Measurements from ENCODE around the gene IFNAR1.
A peak's percentile ranks its signal among the peaks of the same experiment; 100 is the strongest.
"Not testable (repeated sequence)": the region's sequence is repeated elsewhere in the genome, so short reads cannot be mapped to it uniquely, and the experiment has no call there.

Gene IFNAR1

DNA sequence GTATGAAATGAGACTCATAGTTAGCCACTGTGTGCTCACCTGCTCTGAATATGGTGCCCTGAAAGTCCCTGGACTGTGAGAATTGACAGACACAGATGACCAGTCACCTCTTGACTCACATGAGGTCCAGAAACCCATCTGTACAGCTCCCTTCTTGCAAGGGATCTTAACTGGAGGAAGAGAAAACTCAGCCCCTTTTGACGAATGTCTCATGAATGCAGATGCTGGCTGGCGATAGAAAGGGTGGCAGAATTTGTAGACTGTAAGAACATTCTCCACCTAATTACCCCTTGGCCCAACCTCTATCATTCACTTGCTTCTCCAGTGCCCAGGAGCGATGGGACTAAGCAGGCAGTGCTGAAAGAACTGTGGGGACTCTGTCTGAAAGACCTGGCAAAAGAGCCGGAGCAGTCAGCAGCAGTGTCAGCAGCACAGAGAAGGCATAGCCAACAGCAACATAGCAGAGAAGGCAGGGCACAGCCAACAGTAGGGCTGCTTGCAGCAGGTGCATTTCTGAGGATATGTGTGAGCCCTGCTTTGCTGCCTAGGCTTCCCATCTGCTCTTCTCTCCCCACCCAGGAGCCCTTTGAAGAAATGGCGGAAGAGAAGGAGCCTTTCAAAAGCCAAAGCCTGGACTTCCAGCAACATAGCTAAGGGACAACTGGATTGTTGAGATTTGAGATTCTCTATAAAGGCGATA is 52.6 kb downstream of the IFNAR1 start:
- no peak for DNase-seq (ENCODE audit: low spot score)

DNA sequence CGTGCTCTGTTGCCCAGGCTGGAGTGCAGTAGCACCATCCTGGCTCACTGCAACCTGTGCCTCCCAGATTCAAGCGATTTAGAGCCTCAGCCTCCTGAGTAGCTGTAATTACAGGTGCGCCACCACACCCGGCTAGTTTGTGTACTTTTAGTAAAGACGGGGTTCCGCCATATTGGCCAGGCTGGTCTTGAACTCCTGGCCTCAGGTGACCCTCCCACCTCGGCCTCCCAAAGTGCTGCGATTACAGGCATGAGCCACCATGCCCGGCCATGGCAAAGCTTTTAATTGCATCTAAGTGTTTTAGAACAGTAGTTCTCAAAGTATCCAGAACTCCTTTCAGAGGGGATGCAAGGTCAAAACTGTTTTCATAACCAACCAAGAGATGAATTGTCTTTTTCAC is 53.3 kb downstream of the IFNAR1 start:
- no peak for DNase-seq (ENCODE audit: low spot score)

DNA sequence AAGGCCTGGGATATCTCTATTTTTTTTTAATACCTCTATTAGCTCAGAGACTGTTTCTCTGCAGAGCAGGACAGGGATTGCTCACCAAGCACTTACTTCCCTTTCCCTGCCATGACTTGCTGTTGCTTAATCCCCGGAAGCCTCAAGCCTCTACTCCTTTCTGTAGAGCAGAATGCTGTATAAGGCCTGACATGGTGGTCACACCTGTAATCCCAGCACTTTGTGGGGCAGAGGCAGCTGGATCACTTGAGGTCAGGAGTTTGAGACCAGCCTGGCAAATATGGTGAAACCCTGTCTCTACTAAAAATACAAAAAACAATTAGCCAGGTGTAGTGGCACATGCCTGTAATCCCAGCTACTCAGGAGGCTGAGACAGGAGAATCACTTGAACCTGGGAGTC is 55.2 kb downstream of the IFNAR1 start:
- DNase-seq (ENCODE audit: low spot score), result not testable (repeated sequence)

DNA sequence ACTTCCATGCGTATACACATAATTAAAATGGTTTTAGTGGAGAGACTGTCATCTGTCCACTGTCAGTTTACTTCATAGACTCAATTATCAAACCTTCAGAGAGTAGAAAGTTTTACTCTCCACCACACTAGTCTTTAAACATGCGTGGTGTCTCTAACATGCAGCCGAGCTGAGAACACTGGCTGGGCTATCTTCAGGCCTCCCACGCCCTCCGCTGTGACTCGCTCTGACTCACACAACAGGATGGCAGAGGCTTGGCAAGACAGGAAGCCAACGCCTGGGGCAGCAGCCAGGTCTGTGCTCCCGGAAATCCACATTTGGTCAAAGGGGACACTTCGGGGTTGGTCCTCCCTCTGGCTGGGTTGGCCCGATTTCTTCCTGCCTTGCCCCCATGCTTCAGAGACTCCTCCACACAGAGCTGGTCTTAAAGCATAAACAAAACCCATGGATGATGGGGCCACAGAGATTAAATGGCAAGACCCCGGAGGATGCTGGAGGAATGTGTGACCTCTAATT is 55.8 kb downstream of the IFNAR1 start:
- peak; percentile 84 for DNase-seq (ENCODE audit: low spot score)

GRCh38 chr21:33381381-33381780 is 56.6 kb downstream of the IFNAR1 start:
- DNase-seq (ENCODE audit: low spot score), result not testable (repeated sequence)

GRCh38 chr21:33383056-33383888 is 58.5 kb downstream of the IFNAR1 start:
- DNase-seq (ENCODE audit: low spot score), result no peak

DNA sequence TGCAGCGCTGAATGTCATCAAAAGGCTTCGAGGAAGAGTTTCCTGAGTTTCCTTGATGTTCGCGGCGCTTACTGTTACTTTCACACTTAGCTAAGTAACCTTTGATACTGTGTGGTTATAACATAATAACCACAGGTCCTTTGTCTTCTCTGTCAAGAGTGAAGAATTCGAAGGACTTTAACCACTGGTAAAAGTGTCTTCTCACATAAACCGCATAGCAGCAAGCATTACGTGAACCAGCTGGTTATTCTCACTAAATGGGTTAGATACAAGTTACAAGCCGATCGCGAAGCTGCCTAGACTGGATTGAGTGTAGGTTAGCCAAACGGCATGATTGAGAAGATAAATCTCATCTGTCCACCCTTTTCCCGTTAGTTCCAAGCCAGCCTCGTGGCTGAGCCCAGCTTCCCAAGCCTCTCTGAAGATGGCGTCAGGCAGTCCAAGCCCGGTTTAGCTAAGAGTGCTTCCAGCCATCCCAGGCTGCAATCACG is 60.1 kb downstream of the IFNAR1 start:
- no peak for DNase-seq (ENCODE audit: low spot score)

- no peak for DNase-seq (ENCODE audit: low spot score)
Observed at GRCh38 chr21:33386222-33386784, 61.5 kb downstream of the IFNAR1 start.

GRCh38 chr21:33387294-33387693 is 62.5 kb downstream of the IFNAR1 start:
- no peak for DNase-seq (ENCODE audit: low spot score)

DNA sequence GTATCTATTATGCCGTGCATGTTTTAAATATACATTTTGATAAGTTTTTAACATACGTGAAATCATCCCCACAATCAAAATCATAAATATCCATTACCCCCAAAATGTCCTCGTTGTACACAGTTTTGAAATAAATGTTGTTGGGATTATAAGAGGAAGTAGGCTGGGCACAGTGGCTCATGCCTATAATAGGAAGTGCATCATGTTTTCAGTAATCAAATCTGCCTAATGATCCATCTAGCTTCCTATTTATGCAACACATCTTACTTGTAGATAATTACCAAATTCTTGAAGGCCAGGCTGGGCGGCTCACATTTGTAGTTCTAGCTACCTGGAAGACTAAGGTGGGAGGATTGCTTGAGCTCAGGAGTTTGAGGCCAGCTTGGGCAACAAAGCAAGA is 63.4 kb downstream of the IFNAR1 start:
- DNase-seq (ENCODE audit: low spot score), result no peak

- no peak for DNase-seq (ENCODE audit: low spot score)
Observed at GRCh38 chr21:33390479-33390878, 65.7 kb downstream of the IFNAR1 start.

- no peak for DNase-seq (ENCODE audit: low spot score)
Observed at GRCh38 chr21:33391656-33392055, 66.9 kb downstream of the IFNAR1 start.

DNA sequence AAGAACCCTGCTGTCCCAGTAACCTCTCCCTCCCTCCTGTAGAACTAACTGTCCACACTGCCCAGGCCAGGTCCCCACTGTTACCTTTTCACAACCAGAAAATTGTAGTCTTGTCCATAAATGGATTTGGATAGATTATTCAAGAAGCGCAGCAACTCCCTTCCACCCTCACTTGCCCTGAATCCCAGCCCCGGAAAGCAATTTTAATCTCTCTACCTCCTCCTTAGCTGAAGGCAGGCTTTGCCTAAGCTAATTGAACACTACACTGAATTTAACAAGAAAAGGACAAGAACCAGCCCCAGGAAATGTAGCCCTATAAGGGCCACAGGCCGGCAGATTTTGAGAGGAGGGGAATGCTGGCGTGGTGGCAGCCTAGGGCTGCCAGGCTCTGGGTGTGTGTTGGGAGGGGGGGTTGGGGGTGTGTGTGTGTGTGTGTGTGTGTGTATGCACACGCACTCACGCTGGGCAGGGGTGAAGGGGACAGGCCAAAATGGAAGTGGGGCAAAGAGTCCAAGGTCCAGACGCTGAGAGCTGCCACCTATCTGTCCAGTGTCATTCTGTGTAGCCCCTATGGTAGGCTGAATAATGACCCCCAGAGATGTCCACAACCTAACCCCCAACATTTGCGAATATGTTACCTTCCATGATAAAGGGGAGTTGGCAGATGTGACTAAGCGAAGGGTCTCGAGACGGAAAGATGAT is 67.7 kb downstream of the IFNAR1 start:
- DNase-seq (ENCODE audit: low spot score), result no peak

DNA sequence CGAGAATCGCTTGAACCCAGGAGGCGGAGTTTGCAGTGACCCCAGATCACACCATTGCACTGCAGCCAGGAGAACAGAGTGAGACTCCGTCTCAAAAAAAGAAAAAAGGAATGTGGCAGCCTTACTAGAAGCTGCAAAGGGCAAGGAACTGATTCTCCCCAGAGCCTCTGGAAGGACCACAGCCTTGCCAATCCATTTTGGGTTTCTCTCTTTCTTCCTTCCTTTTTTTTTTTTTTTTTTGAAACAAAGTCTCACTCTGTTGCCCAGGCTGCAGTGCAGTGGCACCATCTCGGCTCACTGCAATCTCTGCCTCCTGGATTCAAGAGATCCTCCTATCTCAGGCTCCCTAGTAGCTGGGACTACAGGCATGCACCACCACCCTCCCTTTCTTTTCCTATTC is 68.6 kb downstream of the IFNAR1 start:
- DNase-seq (ENCODE audit: low spot score), result no peak

GRCh38 chr21:33394260-33394659 is 69.5 kb downstream of the IFNAR1 start:
- no peak for DNase-seq (ENCODE audit: low spot score)

- DNase-seq (ENCODE audit: low spot score), result no peak
Observed at GRCh38 chr21:33395891-33396331, 71.1 kb downstream of the IFNAR1 start.

DNA sequence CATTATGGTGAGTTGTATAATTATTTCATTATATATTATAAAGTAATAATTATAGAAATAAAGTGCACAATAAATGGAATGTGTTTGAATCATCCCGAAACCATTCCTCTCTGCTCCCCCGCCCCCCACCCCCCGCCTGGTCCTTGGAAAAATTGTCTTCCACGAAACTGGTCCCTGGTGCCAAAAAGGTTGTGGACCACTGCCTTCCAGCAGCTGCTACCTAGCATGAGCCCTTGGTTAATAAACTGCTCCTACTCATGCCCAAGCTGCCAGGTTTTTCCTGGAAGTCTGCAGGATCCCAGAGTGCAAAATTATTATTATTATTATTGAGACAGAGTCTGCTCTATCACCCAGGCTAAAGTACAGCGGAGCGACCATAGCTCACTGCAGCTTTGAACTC is 71.7 kb downstream of the IFNAR1 start:
- DNase-seq (ENCODE audit: low spot score), result no peak

DNA sequence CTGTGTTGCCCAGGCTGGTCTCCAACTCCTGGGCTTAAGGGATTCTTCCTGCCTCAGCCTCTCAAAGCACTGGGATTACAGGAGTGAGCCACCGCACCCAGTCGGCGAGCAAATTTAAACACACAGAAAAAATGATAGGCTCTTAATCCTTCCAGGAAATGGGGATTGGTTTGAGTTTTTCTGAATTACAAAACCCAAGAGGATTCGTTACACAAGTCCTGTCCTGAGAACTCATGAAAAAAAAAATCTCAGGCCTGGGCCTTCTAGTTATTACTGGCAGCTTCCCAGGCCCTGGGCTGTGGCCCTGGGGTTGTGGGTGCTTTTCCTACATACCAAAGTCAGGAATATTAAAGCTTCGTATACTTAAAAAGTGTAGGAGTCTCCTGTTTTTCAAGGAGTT is 72.2 kb downstream of the IFNAR1 start:
- DNase-seq (ENCODE audit: low spot score), result no peak

- no peak for DNase-seq (ENCODE audit: low spot score)
Observed at GRCh38 chr21:33397717-33398116, 72.9 kb downstream of the IFNAR1 start.

GRCh38 chr21:33398361-33398760 is 73.6 kb downstream of the IFNAR1 start:
- DNase-seq (ENCODE audit: low spot score), result no peak

- DNase-seq (ENCODE audit: low spot score), result no peak
Observed at GRCh38 chr21:33401630-33401992, 76.8 kb downstream of the IFNAR1 start.

All from cerebellar cortex (tissue), 1 donor.